Measurements from ENCODE around the gene KIF25.

KIF25 gene

GRCh38 chr6:168050225-168050880 is 52.9 kb downstream of the KIF25 start:
- TF ChIP-seq CTCF (conservative IDR thresholded peaks at IDR 0.05): no peak
- H3K27ac ChIP-seq: no peak overlapping the region

GRCh38 chr6:168050881-168051586 is 53.6 kb downstream of the KIF25 start:
- no peak overlapping the region for H3K27ac ChIP-seq
- TF ChIP-seq CTCF (conservative IDR thresholded peaks at IDR 0.05): no peak

GRCh38 chr6:168051648-168052047 is 54.2 kb downstream of the KIF25 start:
- H3K27ac ChIP-seq: no peak overlapping the region
- no peak for TF ChIP-seq CTCF (conservative IDR thresholded peaks at IDR 0.05)

GRCh38 chr6:168052291-168052891 is 54.9 kb downstream of the KIF25 start:
- H3K27ac ChIP-seq: no peak overlapping the region
- TF ChIP-seq CTCF (conservative IDR thresholded peaks at IDR 0.05): peak; percentile 24

- TF ChIP-seq CTCF (conservative IDR thresholded peaks at IDR 0.05): no peak
- no peak overlapping the region for H3K27ac ChIP-seq
Observed at GRCh38 chr6:168053086-168053956, 55.9 kb downstream of the KIF25 start.

- H3K27ac ChIP-seq: no peak overlapping the region
- no peak for TF ChIP-seq CTCF (conservative IDR thresholded peaks at IDR 0.05)
Observed at GRCh38 chr6:168053957-168054471, 56.5 kb downstream of the KIF25 start.

Measured in VCaP (cell line).